HCT116 (cell line): Measurements from ENCODE around the gene SH3D19. TPM values are rescaled to one million over a fixed set of nuclear protein-coding genes. Genes with fewer than 3 reads are reported as not detected.
"Not testable (repeated sequence)": the region's sequence is repeated elsewhere in the genome, so short reads cannot be mapped to it uniquely, and the experiment has no call there.

Experiments used
- ATAC-seq: fragments of 200-7000 bp; cut with Tn5 transposase; 2 replicates; pipeline ENCODE4 v1.9.1; 2020; ENCODE audit warnings: mild to moderate bottlenecking, moderate library complexity
- BruUV-seq: library from RNA; stranded (reverse); fragments of 400-500 nt; replicated peaks from 2 replicates; lab custom pipeline; 2021; lab: Mats Ljungman, UMichigan
- CTCF ChIA-PET: fragments of 300-600 bp; sonication (Branson Sonifier 250); formaldehyde crosslinking; loops from one replicate; lab custom pipeline; 2021; ENCODE audit warnings: antibody characterized with exemption; lab: Charles Lee
- POLR2A ChIA-PET: fragments of 300-600, 350-600 bp; sonication (Branson Sonifier 250); formaldehyde crosslinking; loops from one replicate; lab custom pipeline; 2021; ENCODE audit warnings: antibody characterized with exemption; lab: Charles Lee
- RAD21 ChIA-PET, 2 experiments: fragments of 300-600 bp; sonication (Branson Sonifier 250); formaldehyde crosslinking; loops; one replicate each; lab custom pipeline; 2023; ENCODE audit warnings: low total read pairs in 2 of 2; ENCODE audit not compliant: uncharacterized antibody in 2 of 2, unreplicated experiment in 2 of 2, low non-redundant PET in 1 of 2; lab: Charles Lee
- DNase-seq: peaks from one replicate; pipeline ENCODE4 v3.0.0-alpha.2; 2010; ENCODE audit warnings: low read depth, low spot score
- H2AFZ ChIP-seq: fragments of 200-600 bp; shearing (Covaris generic), sonication (generic); 2 replicates; pipeline ENCODE4 v1.6.1; 2017; ENCODE audit warnings: low read depth, mixed run types, mixed read lengths, antibody characterized with exemption, low read length; ENCODE audit not compliant: poor library complexity, severe bottlenecking
- H3K27ac ChIP-seq: 2 replicates; pipeline ENCODE4 v1.5.1; 2012; ENCODE audit warnings: low read depth, low read length
- H3K27me3 ChIP-seq: fragments of 200-600 bp; sonication (generic); 2 replicates; pipeline ENCODE4 v1.6.1; 2016; ENCODE audit warnings: mixed run types, low read length, mixed read lengths; ENCODE audit not compliant: insufficient read depth
- H3K36me3 ChIP-seq, 2 experiments: fragments of 200-500 bp in 1 of 2; fragments of 200-600 bp in 1 of 2; sonication (Bioruptor generic) in 1 of 2; sonication (generic) in 1 of 2; 2 replicates each; pipeline versions ENCODE4 v1.5.1 to v1.6.1; 2014 to 2016; ENCODE audit warnings: low read length in 2 of 2, inconsistent platforms in 1 of 2, mixed read lengths in 1 of 2, mixed run types in 1 of 2; ENCODE audit not compliant: insufficient read depth in 2 of 2, control insufficient read depth in 1 of 2
- H3K4me1 ChIP-seq, 2 experiments: fragments of 200-600 bp in 1 of 2; sonication (generic) in 1 of 2; 2 replicates each; pipeline versions ENCODE4 v1.5.1 to v1.6.1; 2012 to 2017; ENCODE audit warnings: low read length in 2 of 2, inconsistent platforms in 1 of 2, mild to moderate bottlenecking in 1 of 2, mixed read lengths in 1 of 2, mixed run types in 1 of 2, moderate library complexity in 1 of 2; ENCODE audit not compliant: insufficient read depth in 2 of 2, control insufficient read depth in 1 of 2
- H3K4me2 ChIP-seq: fragments of 200-600 bp; sonication (generic); 2 replicates; pipeline ENCODE4 v1.6.1; 2017; ENCODE audit warnings: mixed run types, low read length, mixed read lengths
- H3K4me3 ChIP-seq, 2 experiments: fragments of 200-600 bp in 1 of 2; sonication (generic) in 1 of 2; replicated peaks in 1 of 2; 2 replicates each; pipeline ENCODE4 v1.5.1; 2011 to 2016; ENCODE audit warnings: low read length in 2 of 2, control low read depth in 1 of 2, low read depth in 1 of 2, mild to moderate bottlenecking in 1 of 2, mixed read lengths in 1 of 2, mixed run types in 1 of 2
- H3K79me2 ChIP-seq: fragments of 200-600 bp; sonication (generic); 2 replicates; pipeline ENCODE4 v1.6.1; 2017; ENCODE audit warnings: mild to moderate bottlenecking, mixed run types, low read length, moderate library complexity, mixed read lengths; ENCODE audit not compliant: insufficient read depth
- H3K9ac ChIP-seq: fragments of 200-600 bp; sonication (generic); 2 replicates; pipeline ENCODE4 v1.6.1; 2016; ENCODE audit warnings: low read length, mixed read lengths
- H3K9me2 ChIP-seq: fragments of 200-600 bp; sonication (generic), shearing (Covaris generic); 2 replicates; pipeline ENCODE4 v1.6.1; 2017; ENCODE audit warnings: mixed run types, mild to moderate bottlenecking, moderate library complexity; ENCODE audit not compliant: insufficient read depth
- H3K9me3 ChIP-seq, 2 experiments: fragments of 200-500 bp in 1 of 2; fragments of 200-600 bp in 1 of 2; sonication (Bioruptor generic) in 1 of 2; sonication (generic) in 1 of 2; 2 replicates each; pipeline ENCODE4 v1.6.1; 2014 to 2017; ENCODE audit warnings: low read length in 2 of 2, mixed read lengths in 2 of 2, inconsistent platforms in 1 of 2, low read depth in 1 of 2, mild to moderate bottlenecking in 1 of 2, mixed run types in 1 of 2, moderate library complexity in 1 of 2; ENCODE audit not compliant: control insufficient read depth in 1 of 2, insufficient read depth in 1 of 2
- H4K20me1 ChIP-seq: fragments of 200-600 bp; sonication (generic), shearing (Covaris generic); 2 replicates; pipeline ENCODE4 v1.6.1; 2017; ENCODE audit warnings: mixed run types, mild to moderate bottlenecking, moderate library complexity; ENCODE audit not compliant: insufficient read depth
- CBX3 ChIP-seq: IDR thresholded peaks from 2 replicates; pipeline ENCODE4 v1.6.1; 2012; ENCODE audit warnings: low read depth
- CEBPB ChIP-seq: IDR thresholded peaks from 2 replicates; pipeline ENCODE4 v1.6.1; 2012; ENCODE audit warnings: low read depth
- FOSL1 ChIP-seq: IDR thresholded peaks from 2 replicates; pipeline ENCODE4 v1.6.1; 2012; ENCODE audit warnings: low read depth
- POLR2A ChIP-seq: IDR thresholded peaks from 2 replicates; pipeline ENCODE4 v1.7.0; 2011; ENCODE audit warnings: borderline replicate concordance; ENCODE audit not compliant: insufficient read depth, insufficient read length; ENCODE audit errors: extremely low read depth
- POLR2AphosphoS5 ChIP-seq: IDR thresholded peaks from 2 replicates; pipeline ENCODE4 v1.6.1; 2011; ENCODE audit warnings: mild to moderate bottlenecking, low read depth, low read length, moderate library complexity
- RAD21 ChIP-seq: IDR thresholded peaks from 2 replicates; pipeline ENCODE4 v1.6.1; 2012; ENCODE audit warnings: low read depth, mild to moderate bottlenecking
- SIN3A ChIP-seq: IDR thresholded peaks from 2 replicates; pipeline ENCODE4 v1.6.1; 2012; ENCODE audit warnings: low read depth
- SP1 ChIP-seq: IDR thresholded peaks from 2 replicates; pipeline ENCODE4 v1.6.1; 2012; ENCODE audit warnings: low read depth
- SRF ChIP-seq: IDR thresholded peaks from 2 replicates; pipeline ENCODE4 v1.6.1; 2012; ENCODE audit warnings: low read depth
- TCF7L2 ChIP-seq: IDR thresholded peaks from 2 replicates; pipeline ENCODE4 v1.7.0; 2011; ENCODE audit warnings: borderline replicate concordance, inconsistent platforms; ENCODE audit not compliant: insufficient read depth, insufficient read length; ENCODE audit errors: extremely low read depth
- intact Hi-C: fragments of 100-400 bp; cut with micrococcal nuclease; formaldehyde crosslinking; loops from 2 replicates; pipeline ENCODE4 v1.10.0; 2022
- total RNA-seq: library from RNA; stranded (reverse); gene quantifications from one replicate; pipeline ENCODE4 v1.2.1, GENCODE V29; 2021; ENCODE audit not compliant: unreplicated experiment
- TF ChIP-seq, protein P1 (sequence below): IDR thresholded peaks from 2 replicates; pipeline ENCODE4 v1.6.1; 2012; ENCODE audit warnings: low read depth
- TF ChIP-seq, protein P2 (sequence below), 3 experiments: fragments of 200-600 bp in 1 of 3; sonication (generic) in 1 of 3; IDR thresholded peaks in 2 of 3; conservative IDR thresholded peaks in 1 of 3; 2 replicates each; pipeline ENCODE4 v1.5.1; 2012 to 2017; ENCODE audit warnings: low read depth in 2 of 3, low read length in 2 of 3, antibody characterized with exemption in 1 of 3, borderline replicate concordance in 1 of 3, control low read depth in 1 of 3, mild to moderate bottlenecking in 1 of 3, mixed read lengths in 1 of 3, mixed run types in 1 of 3, moderate library complexity in 1 of 3; ENCODE audit not compliant: insufficient read depth in 1 of 3

Gene SH3D19
- total RNA-seq, 1 experiment from 2014 or later = 37.5 TPM

DNA sequence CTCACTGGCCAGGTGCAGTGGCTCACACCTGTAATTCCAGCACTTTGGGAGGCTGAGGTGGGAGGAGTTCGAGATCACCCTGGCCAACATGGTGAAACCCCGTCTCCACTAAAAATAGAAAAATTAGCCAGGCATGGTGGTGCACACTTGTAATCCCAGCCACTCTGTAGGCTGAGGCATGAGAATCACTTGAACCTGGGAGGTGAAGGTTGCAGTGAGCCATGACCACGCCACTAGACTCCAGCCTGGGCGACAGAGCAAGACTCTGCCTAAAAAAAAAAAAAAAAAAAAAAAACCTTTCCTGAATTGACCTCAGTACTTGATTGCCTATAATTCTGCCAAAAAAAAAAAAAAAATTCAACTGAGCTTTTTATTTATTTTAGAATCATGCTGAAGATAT, 3.2 kb downstream of the SH3D19 start:
- H3K4me2 ChIP-seq = peak overlapping the region; percentile 85
- H4K20me1 ChIP-seq, H3K9me2 ChIP-seq, CTCF ChIA-PET, H3K27ac ChIP-seq, RAD21 ChIA-PET, H2AFZ ChIP-seq, POLR2A ChIA-PET, DNase-seq, BruUV-seq, H3K27me3 ChIP-seq, H3K9ac ChIP-seq, H3K9me3 ChIP-seq, H3K36me3 ChIP-seq, H3K4me3 ChIP-seq, ATAC-seq: not testable (repeated sequence)
- intact Hi-C loops = loop anchor here (5.0 kb wide), 1 partner anchor 85 kb away; the partner anchor contains the start of gene FHIP1A
- H3K79me2 ChIP-seq = peaks cover 66% of the 10 kb centered on the region
- H3K4me1 ChIP-seq = peaks cover 41 to 70% of the 10 kb centered on the region in 2 experiments

DNA sequence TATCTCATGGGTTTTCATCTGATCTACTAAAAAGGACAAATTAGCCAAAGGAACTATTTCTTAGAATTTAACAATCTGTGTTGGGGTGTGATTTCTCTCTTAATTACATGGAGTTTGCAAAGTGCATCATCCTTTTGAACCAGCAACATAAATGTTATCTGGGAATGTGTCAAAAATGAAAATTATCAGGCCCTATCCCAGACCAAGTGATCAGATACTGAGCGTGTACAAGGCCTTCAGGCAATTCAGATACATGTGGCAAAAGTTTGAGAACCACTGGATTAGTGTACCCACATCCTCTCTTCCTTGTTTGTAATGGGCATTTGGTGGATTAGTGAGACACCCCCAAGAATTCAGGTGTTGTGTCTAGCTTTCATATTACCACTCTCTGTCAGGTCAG, 3.8 kb downstream of the SH3D19 start:
- DNase-seq (no peak), ATAC-seq (no peak)
- intact Hi-C loops = loop anchor here (5.0 kb wide), 1 partner anchor 86 kb away; the partner anchor contains the start of gene FHIP1A
- peaks cover 47 to 70% of the 10 kb centered on the region in 2 experiments for H3K4me1 ChIP-seq
- no peak overlapping the region for H3K9ac ChIP-seq
- H3K27me3 ChIP-seq = no peaks in the 10 kb centered on the region
- no peaks in the 10 kb centered on the region for H3K9me3 ChIP-seq
- no peaks in the 10 kb centered on the region for H3K9me2 ChIP-seq
- no peaks in the 10 kb centered on the region for H4K20me1 ChIP-seq
- peak overlapping the region; percentile 85 for H3K4me2 ChIP-seq
- H2AFZ ChIP-seq = no peak overlapping the region
- peaks cover 72% of the 10 kb centered on the region for H3K79me2 ChIP-seq
- TF ChIP-seq SRF (no peak), TCF7L2 (no peak), SP1 (no peak), CEBPB (no peak), SIN3A (no peak), POLR2AphosphoS5 (no peak), FOSL1 (no peak), CBX3 (no peak), POLR2A (no peak), RAD21 (no peak)
- TF ChIP-seq, protein P1, sequence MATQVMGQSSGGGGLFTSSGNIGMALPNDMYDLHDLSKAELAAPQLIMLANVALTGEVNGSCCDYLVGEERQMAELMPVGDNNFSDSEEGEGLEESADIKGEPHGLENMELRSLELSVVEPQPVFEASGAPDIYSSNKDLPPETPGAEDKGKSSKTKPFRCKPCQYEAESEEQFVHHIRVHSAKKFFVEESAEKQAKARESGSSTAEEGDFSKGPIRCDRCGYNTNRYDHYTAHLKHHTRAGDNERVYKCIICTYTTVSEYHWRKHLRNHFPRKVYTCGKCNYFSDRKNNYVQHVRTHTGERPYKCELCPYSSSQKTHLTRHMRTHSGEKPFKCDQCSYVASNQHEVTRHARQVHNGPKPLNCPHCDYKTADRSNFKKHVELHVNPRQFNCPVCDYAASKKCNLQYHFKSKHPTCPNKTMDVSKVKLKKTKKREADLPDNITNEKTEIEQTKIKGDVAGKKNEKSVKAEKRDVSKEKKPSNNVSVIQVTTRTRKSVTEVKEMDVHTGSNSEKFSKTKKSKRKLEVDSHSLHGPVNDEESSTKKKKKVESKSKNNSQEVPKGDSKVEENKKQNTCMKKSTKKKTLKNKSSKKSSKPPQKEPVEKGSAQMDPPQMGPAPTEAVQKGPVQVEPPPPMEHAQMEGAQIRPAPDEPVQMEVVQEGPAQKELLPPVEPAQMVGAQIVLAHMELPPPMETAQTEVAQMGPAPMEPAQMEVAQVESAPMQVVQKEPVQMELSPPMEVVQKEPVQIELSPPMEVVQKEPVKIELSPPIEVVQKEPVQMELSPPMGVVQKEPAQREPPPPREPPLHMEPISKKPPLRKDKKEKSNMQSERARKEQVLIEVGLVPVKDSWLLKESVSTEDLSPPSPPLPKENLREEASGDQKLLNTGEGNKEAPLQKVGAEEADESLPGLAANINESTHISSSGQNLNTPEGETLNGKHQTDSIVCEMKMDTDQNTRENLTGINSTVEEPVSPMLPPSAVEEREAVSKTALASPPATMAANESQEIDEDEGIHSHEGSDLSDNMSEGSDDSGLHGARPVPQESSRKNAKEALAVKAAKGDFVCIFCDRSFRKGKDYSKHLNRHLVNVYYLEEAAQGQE = no peak
- TF ChIP-seq, protein P2, sequence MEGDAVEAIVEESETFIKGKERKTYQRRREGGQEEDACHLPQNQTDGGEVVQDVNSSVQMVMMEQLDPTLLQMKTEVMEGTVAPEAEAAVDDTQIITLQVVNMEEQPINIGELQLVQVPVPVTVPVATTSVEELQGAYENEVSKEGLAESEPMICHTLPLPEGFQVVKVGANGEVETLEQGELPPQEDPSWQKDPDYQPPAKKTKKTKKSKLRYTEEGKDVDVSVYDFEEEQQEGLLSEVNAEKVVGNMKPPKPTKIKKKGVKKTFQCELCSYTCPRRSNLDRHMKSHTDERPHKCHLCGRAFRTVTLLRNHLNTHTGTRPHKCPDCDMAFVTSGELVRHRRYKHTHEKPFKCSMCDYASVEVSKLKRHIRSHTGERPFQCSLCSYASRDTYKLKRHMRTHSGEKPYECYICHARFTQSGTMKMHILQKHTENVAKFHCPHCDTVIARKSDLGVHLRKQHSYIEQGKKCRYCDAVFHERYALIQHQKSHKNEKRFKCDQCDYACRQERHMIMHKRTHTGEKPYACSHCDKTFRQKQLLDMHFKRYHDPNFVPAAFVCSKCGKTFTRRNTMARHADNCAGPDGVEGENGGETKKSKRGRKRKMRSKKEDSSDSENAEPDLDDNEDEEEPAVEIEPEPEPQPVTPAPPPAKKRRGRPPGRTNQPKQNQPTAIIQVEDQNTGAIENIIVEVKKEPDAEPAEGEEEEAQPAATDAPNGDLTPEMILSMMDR (IDR thresholded peaks at IDR 0.05 in 2 of 3, conservative IDR thresholded peaks at IDR 0.05 in 1 of 3; ENCODE audit: borderline replicate concordance in 1 of 3, insufficient read depth in 1 of 3, low read depth in 2 of 3, low read length in 2 of 3) = no peak
- no peak overlapping the region for H3K27ac ChIP-seq
- H3K36me3 ChIP-seq = no peaks in the 10 kb centered on the region
- ChIA-PET POLR2A (no interaction called here), CTCF (no interaction called here), RAD21 (no interaction called here)
- no TSS peak for BruUV-seq
- H3K4me3 ChIP-seq = no peak overlapping the region
